Measurements from ENCODE around the gene DYSF. TPM values are rescaled to one million over a fixed set of nuclear protein-coding genes. Genes with fewer than 3 reads are reported as not detected.

The DYSF gene
- total RNA-seq, 1 experiment from 2014 or later: 0.24 TPM

- H3K27ac ChIP-seq (ENCODE audit: low read depth, low read length, poor library complexity, severe bottlenecking): no peak overlapping the region
- H3K9me3 ChIP-seq (ENCODE audit: low read depth, low read length, poor library complexity, severe bottlenecking): no peaks in the 10 kb centered on the region
- POLR2A ChIA-PET (ENCODE audit: low non-redundant PET): no interaction called here
- TF ChIP-seq EZH2 (IDR thresholded peaks at IDR 0.05; ENCODE audit: borderline replicate concordance, low read depth, low read length, poor library complexity, severe bottlenecking): no peak
- no peak for TF ChIP-seq CTCF (conservative IDR thresholded peaks at IDR 0.05; ENCODE audit: low read depth, low read length)
- CTCF ChIA-PET: no interaction called here
- no peak for DNase-seq (ENCODE audit: low spot score)
- BruUV-seq (replicated peaks): no TSS peak
- H3K4me1 ChIP-seq (ENCODE audit: insufficient read depth, low read length, poor library complexity, severe bottlenecking): no peaks in the 10 kb centered on the region
- H3K27me3 ChIP-seq (replicated peaks; ENCODE audit: insufficient read depth, low read depth, low read length, poor library complexity): no peaks in the 10 kb centered on the region
- no peak overlapping the region for H3K4me3 ChIP-seq (ENCODE audit: low read depth, low read length, poor library complexity, severe bottlenecking)
- no peaks in the 10 kb centered on the region for H3K36me3 ChIP-seq (ENCODE audit: insufficient read depth, low read length, poor library complexity, severe bottlenecking)
- intact Hi-C loops (cut with micrococcal nuclease; ENCODE audit: unreplicated experiment): no loop called here
Measured at GRCh38 chr2:71670430-71670795, 217.1 kb downstream of the DYSF start.

- BruUV-seq (replicated peaks): no TSS peak
- H3K9me3 ChIP-seq (ENCODE audit: low read depth, low read length, poor library complexity, severe bottlenecking): no peaks in the 10 kb centered on the region
- intact Hi-C loops (cut with micrococcal nuclease; ENCODE audit: unreplicated experiment): no loop called here
- no peaks in the 10 kb centered on the region for H3K4me1 ChIP-seq (ENCODE audit: insufficient read depth, low read length, poor library complexity, severe bottlenecking)
- H3K36me3 ChIP-seq (ENCODE audit: insufficient read depth, low read length, poor library complexity, severe bottlenecking): no peaks in the 10 kb centered on the region
- ChIA-PET POLR2A (ENCODE audit: low non-redundant PET) (no interaction called here), CTCF (no interaction called here)
- no peak for TF ChIP-seq CTCF (conservative IDR thresholded peaks at IDR 0.05; ENCODE audit: low read depth, low read length)
- TF ChIP-seq EZH2 (IDR thresholded peaks at IDR 0.05; ENCODE audit: borderline replicate concordance, low read depth, low read length, poor library complexity, severe bottlenecking): no peak
- no peak for DNase-seq (ENCODE audit: low spot score)
- H3K27me3 ChIP-seq (replicated peaks; ENCODE audit: insufficient read depth, low read depth, low read length, poor library complexity): no peaks in the 10 kb centered on the region
- H3K4me3 ChIP-seq (ENCODE audit: low read depth, low read length, poor library complexity, severe bottlenecking): no peak overlapping the region
- no peak overlapping the region for H3K27ac ChIP-seq (ENCODE audit: low read depth, low read length, poor library complexity, severe bottlenecking)
Measured at GRCh38 chr2:71671203-71671854, 218.0 kb downstream of the DYSF start.

- Histone ChIP-seq H3K4me3 (ENCODE audit: low read depth, low read length, poor library complexity, severe bottlenecking) (no peak overlapping the region), H3K27me3 (replicated peaks; ENCODE audit: insufficient read depth, low read depth, low read length, poor library complexity) (no peaks in the 10 kb centered on the region), H3K36me3 (ENCODE audit: insufficient read depth, low read length, poor library complexity, severe bottlenecking) (no peaks in the 10 kb centered on the region), H3K9me3 (ENCODE audit: low read depth, low read length, poor library complexity, severe bottlenecking) (no peaks in the 10 kb centered on the region), H3K4me1 (ENCODE audit: insufficient read depth, low read length, poor library complexity, severe bottlenecking) (no peaks in the 10 kb centered on the region), H3K27ac (ENCODE audit: low read depth, low read length, poor library complexity, severe bottlenecking) (no peak overlapping the region)
- TF ChIP-seq EZH2 (IDR thresholded peaks at IDR 0.05; ENCODE audit: borderline replicate concordance, low read depth, low read length, poor library complexity, severe bottlenecking) (no peak), CTCF (conservative IDR thresholded peaks at IDR 0.05; ENCODE audit: low read depth, low read length) (0 out of 2 replicates have a peak, but pooled peaks have one; percentile 21)
- intact Hi-C loops (cut with micrococcal nuclease; ENCODE audit: unreplicated experiment): no loop called here
- DNase-seq (ENCODE audit: low spot score): no peak
- BruUV-seq (replicated peaks): no TSS peak
- ChIA-PET CTCF (no interaction called here), POLR2A (ENCODE audit: low non-redundant PET) (no interaction called here)
Measured at GRCh38 chr2:71671895-71672825, 218.8 kb downstream of the DYSF start.
